CD4-positive, alpha-beta memory T cell (primary cell): Measurements from ENCODE around the gene HAO2. TPM values are rescaled to one million over a fixed set of nuclear protein-coding genes. Genes with fewer than 3 reads are reported as not detected.

Experiments
- CTCF ChIA-PET: fragments of 350-600 bp; sonication (Branson Sonifier 250); formaldehyde crosslinking; loops from one replicate; lab custom pipeline; 2021; ENCODE audit warnings: inconsistent platforms; ENCODE audit not compliant: partially characterized antibody; lab: Charles Lee
- POLR2A ChIA-PET: fragments of 350-600 bp; sonication (Branson Sonifier 250); formaldehyde crosslinking; loops from one replicate; lab custom pipeline; 2021; ENCODE audit not compliant: partially characterized antibody; lab: Charles Lee
- DNase-seq, 5 donors: peaks; one replicate each; pipeline versions ENCODE4 v3.0.0 to v3.0.0-alpha.2; 2020 to 2022; ENCODE audit warnings: mixed read lengths in 1 of 5
- H3K27ac ChIP-seq: one replicate; pipeline ENCODE4 v1.7.0; 2013; ENCODE audit warnings: low read depth, low read length
- H3K27me3 ChIP-seq: 2 replicates; pipeline ENCODE4 v1.7.0; 2013; ENCODE audit warnings: mild to moderate bottlenecking, low read length, moderate library complexity; ENCODE audit not compliant: insufficient read depth
- H3K36me3 ChIP-seq: 2 replicates; pipeline ENCODE4 v1.7.0; 2013; ENCODE audit warnings: mild to moderate bottlenecking, low read length, moderate library complexity; ENCODE audit not compliant: insufficient read depth
- H3K4me1 ChIP-seq: 2 replicates; pipeline ENCODE4 v1.7.0; 2013; ENCODE audit warnings: mild to moderate bottlenecking, low read length, moderate library complexity; ENCODE audit not compliant: insufficient read depth
- H3K4me3 ChIP-seq, 2 donors: one replicate each; pipeline ENCODE4 v1.7.0; 2013; ENCODE audit warnings: low read length in 2 of 2, mild to moderate bottlenecking in 1 of 2
- H3K9me3 ChIP-seq, 2 donors: one replicate each; pipeline ENCODE4 v1.7.0; 2013; ENCODE audit warnings: low read length in 2 of 2, control low read depth in 1 of 2; ENCODE audit not compliant: control insufficient read depth in 1 of 2
- H3K27ac Mint-ChIP-seq, 7 donors: one replicate each; pipeline ENCODE4 v1.8.0; 2020 to 2021; ENCODE audit warnings: mixed read lengths in 7 of 7, mild to moderate bottlenecking in 6 of 7, inconsistent platforms in 3 of 7, moderate library complexity in 3 of 7
- H3K27me3 Mint-ChIP-seq, 2 donors: one replicate each; pipeline ENCODE4 v1.8.0; 2020 to 2021; ENCODE audit warnings: mixed read lengths in 2 of 2
- H3K36me3 Mint-ChIP-seq, 2 donors: one replicate each; pipeline ENCODE4 v1.8.0; 2020 to 2021; ENCODE audit warnings: mixed read lengths in 2 of 2, inconsistent platforms in 1 of 2, mild to moderate bottlenecking in 1 of 2
- H3K4me1 Mint-ChIP-seq, 4 donors: one replicate each; pipeline ENCODE4 v1.8.0; 2020 to 2021; ENCODE audit warnings: mixed read lengths in 4 of 4, mild to moderate bottlenecking in 1 of 4
- H3K4me3 Mint-ChIP-seq, 8 donors: one replicate each; pipeline ENCODE4 v1.8.0; 2020 to 2021; ENCODE audit warnings: mixed read lengths in 8 of 8, mild to moderate bottlenecking in 7 of 8, moderate library complexity in 6 of 8, inconsistent platforms in 3 of 8
- H3K9me3 Mint-ChIP-seq, 8 donors: one replicate each; pipeline ENCODE4 v1.8.0; 2020 to 2021; ENCODE audit warnings: mixed read lengths in 8 of 8, mild to moderate bottlenecking in 5 of 8, inconsistent platforms in 3 of 8, moderate library complexity in 1 of 8
- intact Hi-C: fragments of 100-400 bp; cut with micrococcal nuclease; formaldehyde crosslinking; loops from one replicate; pipeline ENCODE4 v1.15.1; 2023
- polyA plus RNA-seq, 2 donors: library from polyadenylated mRNA; unstranded; fragments of 300-500 nt; fragmentation: Illumina TruSeq; gene quantifications; one replicate each; pipeline ENCODE4 v1.2.3, GENCODE V29; 2021
- total RNA-seq, 2 experiments: library from RNA; stranded (reverse); gene quantifications; one replicate each; pipeline ENCODE4 v1.2.3, GENCODE V29; 2021

The HAO2 gene
- total and polyA plus RNA-seq, 4 experiments from 2014 or later = not detected

- CTCF ChIA-PET = no interaction called here
- no peak overlapping the region for H3K27ac Mint-ChIP-seq
- DNase-seq = no peak
- no peak overlapping the region for H3K4me3 ChIP-seq
- no peaks in the 10 kb centered on the region for H3K36me3 ChIP-seq
- H3K27ac ChIP-seq = no peak overlapping the region
- H3K36me3 Mint-ChIP-seq = no peaks in the 10 kb centered on the region
- POLR2A ChIA-PET = no interaction called here
- intact Hi-C loops = no loop called here
- H3K9me3 Mint-ChIP-seq = peaks cover 0 to 3% (median 0%) of the 10 kb centered on the region in 8 donors
- peaks cover 0 to 3% of the 10 kb centered on the region in 2 donors for H3K27me3 Mint-ChIP-seq
- H3K4me1 ChIP-seq = no peaks in the 10 kb centered on the region
- no peaks in the 10 kb centered on the region for H3K4me1 Mint-ChIP-seq
- H3K27me3 ChIP-seq = no peaks in the 10 kb centered on the region
- H3K9me3 ChIP-seq = no peaks in the 10 kb centered on the region
- H3K4me3 Mint-ChIP-seq = no peak overlapping the region
These were observed 21.9 kb downstream of the HAO2 start for GRCh38 chr1:119390526-119390925.

- H3K27ac ChIP-seq = no peak overlapping the region
- ChIA-PET POLR2A (no interaction called here), CTCF (no interaction called here)
- H3K27ac Mint-ChIP-seq = no peak overlapping the region
- no peaks in the 10 kb centered on the region for H3K36me3 Mint-ChIP-seq
- no peaks in the 10 kb centered on the region for H3K27me3 ChIP-seq
- H3K9me3 ChIP-seq = no peaks in the 10 kb centered on the region
- H3K4me3 ChIP-seq = no peak overlapping the region
- no peaks in the 10 kb centered on the region for H3K4me1 Mint-ChIP-seq
- H3K4me1 ChIP-seq = no peaks in the 10 kb centered on the region
- peaks cover 0 to 3% (median 0%) of the 10 kb centered on the region in 8 donors for H3K9me3 Mint-ChIP-seq
- no peak overlapping the region for H3K4me3 Mint-ChIP-seq
- peaks cover 0 to 4% of the 10 kb centered on the region in 2 donors for H3K27me3 Mint-ChIP-seq
- no peaks in the 10 kb centered on the region for H3K36me3 ChIP-seq
- intact Hi-C loops = no loop called here
- no peak for DNase-seq
These were observed 23.2 kb downstream of the HAO2 start for GRCh38 chr1:119391749-119392148.

GRCh38 chr1:119394085-119394484 is 25.5 kb downstream of the HAO2 start:
- Mint-ChIP-seq H3K36me3 (no peaks in the 10 kb centered on the region), H3K27me3 (peaks cover 0 to 4% of the 10 kb centered on the region in 2 donors), H3K27ac (no peak overlapping the region), H3K4me3 (no peak overlapping the region), H3K9me3 (peaks cover 0 to 3% (median 0%) of the 10 kb centered on the region in 8 donors), H3K4me1 (no peaks in the 10 kb centered on the region)
- no peak overlapping the region for H3K27ac ChIP-seq
- intact Hi-C loops = no loop called here
- ChIA-PET CTCF (no interaction called here), POLR2A (no interaction called here)
- no peaks in the 10 kb centered on the region for H3K27me3 ChIP-seq
- H3K36me3 ChIP-seq = no peaks in the 10 kb centered on the region
- DNase-seq = no peak
- H3K9me3 ChIP-seq = no peaks in the 10 kb centered on the region
- no peak overlapping the region for H3K4me3 ChIP-seq
- no peaks in the 10 kb centered on the region for H3K4me1 ChIP-seq

GRCh38 chr1:119396982-119397381 is 28.4 kb downstream of the HAO2 start:
- Histone ChIP-seq H3K36me3 (no peaks in the 10 kb centered on the region), H3K4me1 (no peaks in the 10 kb centered on the region), H3K27ac (no peak overlapping the region), H3K4me3 (no peak overlapping the region), H3K27me3 (no peaks in the 10 kb centered on the region), H3K9me3 (no peaks in the 10 kb centered on the region)
- intact Hi-C loops = no loop called here
- Mint-ChIP-seq H3K36me3 (no peaks in the 10 kb centered on the region), H3K27ac (no peak overlapping the region), H3K27me3 (peaks cover 0 to 2% of the 10 kb centered on the region in 2 donors), H3K4me3 (no peak overlapping the region), H3K9me3 (peaks cover 0 to 7% (median 0%) of the 10 kb centered on the region in 8 donors), H3K4me1 (no peaks in the 10 kb centered on the region)
- no peak for DNase-seq
- ChIA-PET CTCF (no interaction called here), POLR2A (no interaction called here)

- Histone ChIP-seq H3K36me3 (no peaks in the 10 kb centered on the region), H3K27me3 (no peaks in the 10 kb centered on the region), H3K9me3 (no peaks in the 10 kb centered on the region), H3K27ac (no peak overlapping the region), H3K4me1 (no peaks in the 10 kb centered on the region), H3K4me3 (no peak overlapping the region)
- H3K4me1 Mint-ChIP-seq = no peaks in the 10 kb centered on the region
- POLR2A ChIA-PET = no interaction called here
- H3K27me3 Mint-ChIP-seq = peaks cover 0 to 1% of the 10 kb centered on the region in 2 donors
- DNase-seq = no peak
- H3K9me3 Mint-ChIP-seq = peaks cover 0 to 7% (median 2%) of the 10 kb centered on the region in 8 donors
- CTCF ChIA-PET = no interaction called here
- H3K36me3 Mint-ChIP-seq = no peaks in the 10 kb centered on the region
- intact Hi-C loops = no loop called here
- H3K27ac Mint-ChIP-seq = no peak overlapping the region
- H3K4me3 Mint-ChIP-seq = no peak overlapping the region
These were observed 29.4 kb downstream of the HAO2 start for GRCh38 chr1:119397986-119398385.

GRCh38 chr1:119404736-119405135 is 36.2 kb downstream of the HAO2 start:
- Mint-ChIP-seq H3K9me3 (peaks cover 8 to 39% (median 21%) of the 10 kb centered on the region in 8 donors), H3K27ac (no peak overlapping the region), H3K36me3 (peaks cover 1 to 4% of the 10 kb centered on the region in 2 donors), H3K27me3 (peaks cover 3 to 4% of the 10 kb centered on the region in 2 donors), H3K4me3 (no peak overlapping the region), H3K4me1 (no peaks in the 10 kb centered on the region)
- no peak for DNase-seq
- intact Hi-C loops = no loop called here
- Histone ChIP-seq H3K4me3 (no peak overlapping the region), H3K27ac (no peak overlapping the region), H3K36me3 (no peaks in the 10 kb centered on the region), H3K4me1 (no peaks in the 10 kb centered on the region), H3K9me3 (no peaks in the 10 kb centered on the region), H3K27me3 (no peaks in the 10 kb centered on the region)
- ChIA-PET CTCF (no interaction called here), POLR2A (no interaction called here)

GRCh38 chr1:119409731-119410130 is 41.1 kb downstream of the HAO2 start:
- ChIA-PET CTCF (no interaction called here), POLR2A (no interaction called here)
- intact Hi-C loops = no loop called here
- peaks cover 7 to 32% (median 14%) of the 10 kb centered on the region in 8 donors for H3K9me3 Mint-ChIP-seq
- no peaks in the 10 kb centered on the region for H3K4me1 Mint-ChIP-seq
- H3K27ac Mint-ChIP-seq = no peak overlapping the region
- H3K9me3 ChIP-seq = no peaks in the 10 kb centered on the region
- no peak overlapping the region for H3K27ac ChIP-seq
- no peak overlapping the region for H3K4me3 ChIP-seq
- no peak overlapping the region for H3K4me3 Mint-ChIP-seq
- H3K36me3 Mint-ChIP-seq = peaks cover 0 to 1% of the 10 kb centered on the region in 2 donors
- H3K4me1 ChIP-seq = no peaks in the 10 kb centered on the region
- DNase-seq = no peak
- H3K27me3 ChIP-seq = no peaks in the 10 kb centered on the region
- H3K36me3 ChIP-seq = no peaks in the 10 kb centered on the region
- peaks cover 0 to 5% of the 10 kb centered on the region in 2 donors for H3K27me3 Mint-ChIP-seq

- no peak overlapping the region for H3K4me3 ChIP-seq
- no peaks in the 10 kb centered on the region for H3K27me3 ChIP-seq
- CTCF ChIA-PET = no interaction called here
- H3K36me3 Mint-ChIP-seq = no peaks in the 10 kb centered on the region
- no peak for DNase-seq
- no peak overlapping the region for H3K27ac ChIP-seq
- no peaks in the 10 kb centered on the region for H3K4me1 ChIP-seq
- no peak overlapping the region for H3K4me3 Mint-ChIP-seq
- no peaks in the 10 kb centered on the region for H3K4me1 Mint-ChIP-seq
- POLR2A ChIA-PET = no interaction called here
- intact Hi-C loops = no loop called here
- H3K27me3 Mint-ChIP-seq = peaks cover 0 to 5% of the 10 kb centered on the region in 2 donors
- no peaks in the 10 kb centered on the region for H3K9me3 ChIP-seq
- H3K9me3 Mint-ChIP-seq = peaks cover 6 to 27% (median 12%) of the 10 kb centered on the region in 8 donors
- H3K27ac Mint-ChIP-seq = no peak overlapping the region
- H3K36me3 ChIP-seq = no peaks in the 10 kb centered on the region
These were observed 42.4 kb downstream of the HAO2 start for GRCh38 chr1:119410961-119411360.
